SH-SY5Y (cell line): ENCODE results near the gene PTH2.

Experiments used
- GATA2 ChIP-seq: IDR thresholded peaks from 2 replicates; pipeline ENCODE4 v1.6.1; 2011; ENCODE audit warnings: mild to moderate bottlenecking, low read depth, low read length
- GATA3 ChIP-seq: IDR thresholded peaks from 2 replicates; pipeline ENCODE4 v1.6.1; 2011; ENCODE audit warnings: low read depth, mild to moderate bottlenecking, low read length, moderate library complexity

- TF ChIP-seq GATA2 (no peak), GATA3 (no peak)
Measured at GRCh38 chr19:49407079-49407478, 16.2 kb downstream of the PTH2 start.
